Calu3 (cell line): ENCODE measurements around the gene TMEM176A. TPM values are rescaled to one million over a fixed set of nuclear protein-coding genes. Genes with fewer than 3 reads are reported as not detected.

Experiments used
- BruUV-seq: library from RNA; stranded (reverse); fragments of 400-500 nt; replicated peaks from 2 replicates; lab custom pipeline; 2021; lab: Mats Ljungman, UMichigan
- CTCF ChIA-PET: fragments of 300-600 bp; sonication (Branson Sonifier 250); formaldehyde crosslinking; loops from one replicate; lab custom pipeline; 2022; ENCODE audit warnings: antibody characterized with exemption; lab: Charles Lee
- DNase-seq: peaks from one replicate; pipeline ENCODE4 v3.0.0; 2022
- H3K27ac Mint-ChIP-seq: one replicate; pipeline ENCODE4 v1.8.0; 2022; ENCODE audit warnings: mixed read lengths; ENCODE audit not compliant: unreplicated experiment
- H3K27me3 Mint-ChIP-seq: one replicate; pipeline ENCODE4 v1.8.0; 2022; ENCODE audit warnings: mixed read lengths; ENCODE audit not compliant: unreplicated experiment
- H3K36me3 Mint-ChIP-seq: one replicate; pipeline ENCODE4 v1.8.0; 2022; ENCODE audit warnings: mild to moderate bottlenecking, moderate library complexity, mixed read lengths; ENCODE audit not compliant: insufficient read depth, unreplicated experiment
- H3K4me1 Mint-ChIP-seq: one replicate; pipeline ENCODE4 v1.8.0; 2022; ENCODE audit warnings: mild to moderate bottlenecking, low read depth, mixed read lengths; ENCODE audit not compliant: unreplicated experiment
- H3K4me3 Mint-ChIP-seq: one replicate; pipeline ENCODE4 v1.8.0; 2022; ENCODE audit warnings: mild to moderate bottlenecking, low read depth, moderate library complexity, mixed read lengths; ENCODE audit not compliant: unreplicated experiment
- H3K9me3 Mint-ChIP-seq: one replicate; pipeline ENCODE4 v1.8.0; 2022; ENCODE audit warnings: low read depth, mixed read lengths; ENCODE audit not compliant: unreplicated experiment
- intact Hi-C: fragments of 100-400 bp; cut with micrococcal nuclease; formaldehyde crosslinking; loops from one replicate; pipeline ENCODE4 v1.10.0; 2022; ENCODE audit not compliant: unreplicated experiment
- total RNA-seq: library from RNA; stranded (reverse); gene quantifications from 2 replicates; pipeline ENCODE4 v1.2.3, GENCODE V29; 2022
- TF ChIP-seq, protein P1 (sequence below): fragments of 200-600 bp; IDR thresholded peaks from one replicate; pipeline ENCODE4 v1.8.0; 2022; ENCODE audit warnings: antibody characterized with exemption; ENCODE audit not compliant: unreplicated experiment

Gene TMEM176A
- total RNA-seq, 1 experiment from 2014 or later: 1.5 TPM

GRCh38 chr7:150778738-150779301, 21.7 kb upstream of the TMEM176A start:
- TF ChIP-seq, protein P1, sequence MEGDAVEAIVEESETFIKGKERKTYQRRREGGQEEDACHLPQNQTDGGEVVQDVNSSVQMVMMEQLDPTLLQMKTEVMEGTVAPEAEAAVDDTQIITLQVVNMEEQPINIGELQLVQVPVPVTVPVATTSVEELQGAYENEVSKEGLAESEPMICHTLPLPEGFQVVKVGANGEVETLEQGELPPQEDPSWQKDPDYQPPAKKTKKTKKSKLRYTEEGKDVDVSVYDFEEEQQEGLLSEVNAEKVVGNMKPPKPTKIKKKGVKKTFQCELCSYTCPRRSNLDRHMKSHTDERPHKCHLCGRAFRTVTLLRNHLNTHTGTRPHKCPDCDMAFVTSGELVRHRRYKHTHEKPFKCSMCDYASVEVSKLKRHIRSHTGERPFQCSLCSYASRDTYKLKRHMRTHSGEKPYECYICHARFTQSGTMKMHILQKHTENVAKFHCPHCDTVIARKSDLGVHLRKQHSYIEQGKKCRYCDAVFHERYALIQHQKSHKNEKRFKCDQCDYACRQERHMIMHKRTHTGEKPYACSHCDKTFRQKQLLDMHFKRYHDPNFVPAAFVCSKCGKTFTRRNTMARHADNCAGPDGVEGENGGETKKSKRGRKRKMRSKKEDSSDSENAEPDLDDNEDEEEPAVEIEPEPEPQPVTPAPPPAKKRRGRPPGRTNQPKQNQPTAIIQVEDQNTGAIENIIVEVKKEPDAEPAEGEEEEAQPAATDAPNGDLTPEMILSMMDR: peak; percentile 88
- no peaks in the 10 kb centered on the region for H3K36me3 Mint-ChIP-seq
- intact Hi-C loops: loop anchor here (1.0 to 10.0 kb wide), 4 partner anchors 98 to 523 kb away; no protein-coding TSS in a partner anchor
- H3K27me3 Mint-ChIP-seq: peaks cover 35% of the 10 kb centered on the region
- DNase-seq: peak; percentile 86
- H3K27ac Mint-ChIP-seq: no peak overlapping the region
- H3K4me1 Mint-ChIP-seq: no peaks in the 10 kb centered on the region
- CTCF ChIA-PET: interaction anchor here (0.6 to 1.0 kb wide), 3 partner anchors 14 to 1665 kb away, joined by 3 to 4 read pairs (median 3); no protein-coding TSS in a partner anchor
- no peak overlapping the region for H3K4me3 Mint-ChIP-seq
- BruUV-seq: no TSS peak
- peaks cover 2% of the 10 kb centered on the region for H3K9me3 Mint-ChIP-seq

- no peak overlapping the region for H3K4me3 Mint-ChIP-seq
- intact Hi-C loops: loop anchor here (10.0 kb wide), 1 partner anchor 205 kb away; no protein-coding TSS in a partner anchor
- TF ChIP-seq, protein P1: no peak
- no peaks in the 10 kb centered on the region for H3K9me3 Mint-ChIP-seq
- CTCF ChIA-PET: no interaction called here
- H3K27ac Mint-ChIP-seq: no peak overlapping the region
- no TSS peak for BruUV-seq
- H3K36me3 Mint-ChIP-seq: no peaks in the 10 kb centered on the region
- DNase-seq: no peak
- no peaks in the 10 kb centered on the region for H3K4me1 Mint-ChIP-seq
- peaks cover 30% of the 10 kb centered on the region for H3K27me3 Mint-ChIP-seq
Observed at GRCh38 chr7:150780292-150780691, 20.3 kb upstream of the TMEM176A start.

- H3K9me3 Mint-ChIP-seq: no peaks in the 10 kb centered on the region
- TF ChIP-seq, protein P1: no peak
- no peak overlapping the region for H3K27ac Mint-ChIP-seq
- no peak overlapping the region for H3K4me3 Mint-ChIP-seq
- intact Hi-C loops: loop anchor here (10.0 kb wide), 1 partner anchor 204 kb away; no protein-coding TSS in a partner anchor
- no peak for DNase-seq
- H3K27me3 Mint-ChIP-seq: peaks cover 30% of the 10 kb centered on the region
- H3K4me1 Mint-ChIP-seq: no peaks in the 10 kb centered on the region
- H3K36me3 Mint-ChIP-seq: no peaks in the 10 kb centered on the region
- no TSS peak for BruUV-seq
- CTCF ChIA-PET: no interaction called here
Observed at GRCh38 chr7:150781103-150781502, 19.5 kb upstream of the TMEM176A start.

- H3K4me1 Mint-ChIP-seq: no peaks in the 10 kb centered on the region
- TF ChIP-seq, protein P1: no peak
- peaks cover 26% of the 10 kb centered on the region for H3K27me3 Mint-ChIP-seq
- no peak overlapping the region for H3K4me3 Mint-ChIP-seq
- H3K27ac Mint-ChIP-seq: no peak overlapping the region
- intact Hi-C loops: loop anchor here (10.0 kb wide), 1 partner anchor 203 kb away; no protein-coding TSS in a partner anchor
- BruUV-seq: no TSS peak
- no peak for DNase-seq
- CTCF ChIA-PET: no interaction called here
- H3K9me3 Mint-ChIP-seq: no peaks in the 10 kb centered on the region
- no peaks in the 10 kb centered on the region for H3K36me3 Mint-ChIP-seq
Observed at GRCh38 chr7:150781961-150782360, 18.6 kb upstream of the TMEM176A start.
